K562 (cell line): ENCODE results near the gene SLC25A42. TPM values are rescaled to one million over a fixed set of nuclear protein-coding genes. Genes with fewer than 3 reads are reported as not detected.

Source experiments
- CBX3 ChIP-seq, 2 experiments: IDR thresholded peaks; 1 replicate in 1 of 2; 2 replicates in 1 of 2; pipeline ENCODE4 v1.6.1; 2012; ENCODE audit warnings: inconsistent platforms in 2 of 2, low read length in 2 of 2, borderline replicate concordance in 1 of 2, control low read depth in 1 of 2
- CC2D1A ChIP-seq: fragments of 450-650 bp; IDR thresholded peaks from 2 replicates; pipeline ENCODE4 v1.6.1; 2017; ENCODE audit warnings: mild to moderate bottlenecking
- FOXA3 ChIP-seq, 2 experiments: fragments of 450-650 bp in 1 of 2; sonication (generic) in 1 of 2; formaldehyde crosslinking; IDR thresholded peaks in 1 of 2; conservative IDR thresholded peaks in 1 of 2; 2 replicates each; pipeline versions ENCODE4 v1.4.0 to v1.8.0; 2020 to 2022; ENCODE audit warnings: mild to moderate bottlenecking in 2 of 2, missing genetic modification reagents in 1 of 2
- GABPB1 ChIP-seq: sonication (generic); formaldehyde crosslinking; IDR thresholded peaks from 2 replicates; pipeline ENCODE4 v1.8.0; 2022; ENCODE audit warnings: mild to moderate bottlenecking, missing genetic modification reagents
- KAT2B ChIP-seq: IDR thresholded peaks from one replicate; pipeline ENCODE4 v1.6.1; 2012; ENCODE audit warnings: low read depth, mild to moderate bottlenecking, control low read depth, inconsistent platforms, low read length, moderate library complexity
- L3MBTL2 ChIP-seq: fragments of 450-650 bp; IDR thresholded peaks from 2 replicates; pipeline ENCODE4 v1.6.1; 2016; ENCODE audit warnings: mild to moderate bottlenecking, moderate library complexity
- LCOR ChIP-seq: sonication (generic); formaldehyde crosslinking; IDR thresholded peaks from 2 replicates; pipeline ENCODE4 v1.8.0; 2022; ENCODE audit warnings: mild to moderate bottlenecking, missing genetic modification reagents
- MAFF ChIP-seq: IDR thresholded peaks from 2 replicates; pipeline ENCODE4 v1.6.1; 2012; ENCODE audit warnings: low read length, improper control_type of control experiment
- MTA2 ChIP-seq: fragments of 450-650 bp; IDR thresholded peaks from 2 replicates; pipeline ENCODE4 v1.6.1; 2016; ENCODE audit warnings: low read depth
- MYBL2 ChIP-seq, 2 experiments: fragments of 450-650 bp in 1 of 2; sonication (generic) in 1 of 2; formaldehyde crosslinking in 1 of 2; IDR thresholded peaks; 2 replicates each; pipeline versions ENCODE4 v1.6.1 to v1.8.1; 2017 to 2022; ENCODE audit warnings: borderline replicate concordance in 1 of 2, inconsistent platforms in 1 of 2, low read depth in 1 of 2, mild to moderate bottlenecking in 1 of 2, missing genetic modification reagents in 1 of 2, moderate library complexity in 1 of 2
- RAD51 ChIP-seq: fragments of 450-650 bp; IDR thresholded peaks from 2 replicates; pipeline ENCODE4 v1.7.1; 2016; ENCODE audit warnings: low read depth, mild to moderate bottlenecking, borderline replicate concordance
- RBM14 ChIP-seq: fragments of 200-400 bp; formaldehyde crosslinking; IDR thresholded peaks from 2 replicates; pipeline ENCODE4 v1.6.1; 2018; ENCODE audit warnings: low read depth, mild to moderate bottlenecking, low read length, moderate library complexity, borderline replicate concordance; ENCODE audit not compliant: insufficient read depth
- SREBF2 ChIP-seq: sonication (generic); formaldehyde crosslinking; IDR thresholded peaks from 2 replicates; pipeline ENCODE4 v1.4.0; 2020; ENCODE audit warnings: mild to moderate bottlenecking, missing genetic modification reagents
- STAT5B ChIP-seq: fragments of 250-450 bp; sonication (Bioruptor Pico); IDR thresholded peaks from 2 replicates; pipeline ENCODE4 v1.8.0; 2021; ENCODE audit warnings: mild to moderate bottlenecking, inconsistent platforms
- YBX1 ChIP-seq: fragments of 450-650 bp; IDR thresholded peaks from 2 replicates; pipeline ENCODE4 v1.7.1; 2016; ENCODE audit warnings: mild to moderate bottlenecking
- ZBTB1 ChIP-seq: sonication (generic); formaldehyde crosslinking; IDR thresholded peaks from 2 replicates; pipeline ENCODE4 v1.8.1; 2023; ENCODE audit warnings: missing genetic modification reagents, low read depth, mild to moderate bottlenecking, borderline replicate concordance
- ZNF121 ChIP-seq: sonication (generic); formaldehyde crosslinking; conservative IDR thresholded peaks from 2 replicates; pipeline ENCODE4 v1.8.0; 2022; ENCODE audit warnings: missing genetic modification reagents
- ZNF143 ChIP-seq: sonication (generic); formaldehyde crosslinking; IDR thresholded peaks from 2 replicates; pipeline ENCODE4 v1.9.0; 2022; ENCODE audit warnings: mild to moderate bottlenecking, missing genetic modification reagents
- ZNF311 ChIP-seq: fragments of 250-450 bp; sonication (Bioruptor Pico); IDR thresholded peaks from 2 replicates; pipeline ENCODE4 v1.4.0; 2020; ENCODE audit warnings: mild to moderate bottlenecking, moderate library complexity
- ZNF655 ChIP-seq: fragments of 250-450 bp; sonication (Bioruptor Pico); IDR thresholded peaks from 2 replicates; pipeline ENCODE4 v1.5.0; 2021
- ZNF740 ChIP-seq, 3 experiments: fragments of 200-800 bp in 1 of 3; sonication (Bioruptor generic) in 1 of 3; sonication (generic) in 1 of 3; formaldehyde crosslinking in 1 of 3; IDR thresholded peaks; 2 replicates each; pipeline versions ENCODE4 v1.6.1 to v1.8.0; 2016 to 2022; ENCODE audit warnings: mild to moderate bottlenecking in 2 of 3, missing compliant biosample characterization in 2 of 3, missing genetic modification characterization in 2 of 3, missing genetic modification reagents in 1 of 3
- polyA plus RNA-seq, 8 experiments: library from polyadenylated mRNA; depleted of rRNA in 4 of 8; stranded (reverse) in 5 of 8; unstranded in 3 of 8; fragments of >200 nt; fragmentation: Nextera tagmentation in 2 of 8; fragmentation: Illumina TruSeq in 1 of 8; extraction: Ambion mirVana in 2 of 8; extraction: Trizol in 1 of 8; gene quantifications; 2 replicates each; pipeline versions ENCODE4 v1.2.1 to v1.2.3, GENCODE V29; 2011 to 2014; ENCODE audit warnings: inconsistent platforms in 1 of 8, missing spikeins in 1 of 8
- total RNA-seq, 7 experiments: library from RNA; depleted of rRNA in 6 of 7; stranded (reverse); fragments of >200 nt in 6 of 7; fragmentation: Illumina TruSeq in 2 of 7; extraction: Trizol in 2 of 7; gene quantifications; 2 replicates each; pipeline versions ENCODE4 v1.2.1 to v1.2.3, GENCODE V29; 2011 to 2021; ENCODE audit warnings: low replicate concordance in 1 of 7
- TF ChIP-seq, protein P1 (sequence below): fragments of 450-650 bp; IDR thresholded peaks from 2 replicates; pipeline ENCODE4 v1.6.1; 2016; ENCODE audit warnings: antibody characterized with exemption
- TF ChIP-seq, protein P2 (sequence below): fragments of 250-450 bp; sonication (Bioruptor Pico); IDR thresholded peaks from 2 replicates; pipeline ENCODE4 v1.5.0; 2020; ENCODE audit warnings: mild to moderate bottlenecking, borderline replicate concordance

SLC25A42 gene
- total and polyA plus RNA-seq, 9 of the 15 experiments (the other 6 are each of a cell fraction or from before 2014, with no cell fraction given), result 0.59 to 32.2 (median 14.1) TPM

DNA sequence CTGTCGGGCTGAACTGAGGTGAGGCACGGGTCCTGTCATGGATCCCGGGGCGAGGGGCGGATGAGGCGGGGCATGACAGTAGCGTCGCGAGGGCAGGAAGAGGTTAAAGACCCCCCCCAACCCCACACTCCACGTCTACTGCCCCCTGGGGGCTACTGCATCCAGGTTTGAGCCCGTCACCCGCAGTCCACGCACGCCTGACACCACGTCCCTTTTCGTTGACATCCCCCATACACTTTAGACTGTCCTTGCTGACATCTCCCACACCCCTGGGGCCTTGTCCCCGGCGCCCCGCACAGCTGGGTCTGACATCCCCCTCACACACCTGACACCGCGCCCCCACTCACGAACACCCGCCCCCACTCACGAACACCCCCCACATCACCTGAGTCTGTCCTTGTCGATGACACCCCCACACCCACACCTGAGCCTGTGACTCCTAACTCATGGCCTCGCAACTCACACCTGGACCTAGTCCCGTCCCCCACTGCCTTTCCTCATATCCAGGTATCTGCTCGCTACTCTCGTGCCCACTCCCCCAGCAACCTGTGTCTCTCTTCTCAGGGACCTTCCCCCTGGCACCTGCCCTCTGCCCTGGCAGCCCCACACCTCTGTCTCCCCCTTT, 416 bp downstream of the SLC25A42 start (continued):
- TF ChIP-seq ZNF121 (CRISPR knock-in tag) (no peak), MTA2 (no peak), KAT2B (no peak), ZNF311 (no peak), RBM14 (no peak), LCOR (CRISPR knock-in tag) (no peak), ZNF740 (CRISPR knock-in tag; IDR thresholded peaks at IDR 0.05) (peak; percentile 100), ZNF740 (tag; IDR thresholded peaks at IDR 0.05) (peak in 1 of 2 experiments; percentile 100; a peak in 2 of 4 replicates), MAFF (no peak), ZBTB1 (CRISPR knock-in tag) (no peak), CBX3 (IDR thresholded peaks at IDR 0.05; ENCODE audit: borderline replicate concordance in 1 of 2, low read length in 2 of 2) (no peak), RAD51 (no peak), CC2D1A (no peak), GABPB1 (no peak), SREBF2 (no peak), STAT5B (no peak), MYBL2 (IDR thresholded peaks at IDR 0.05; ENCODE audit: low read depth) (no peak), MYBL2 (CRISPR knock-in tag; IDR thresholded peaks at IDR 0.05; ENCODE audit: borderline replicate concordance) (no peak), ZNF143 (CRISPR knock-in tag) (no peak), L3MBTL2 (no peak), FOXA3 (CRISPR knock-in tag; conservative IDR thresholded peaks at IDR 0.05 in 1 of 2, IDR thresholded peaks at IDR 0.05 in 1 of 2) (no peak), ZNF655 (CRISPR knock-in tag) (no peak), YBX1 (no peak)
- TF ChIP-seq, protein P1, sequence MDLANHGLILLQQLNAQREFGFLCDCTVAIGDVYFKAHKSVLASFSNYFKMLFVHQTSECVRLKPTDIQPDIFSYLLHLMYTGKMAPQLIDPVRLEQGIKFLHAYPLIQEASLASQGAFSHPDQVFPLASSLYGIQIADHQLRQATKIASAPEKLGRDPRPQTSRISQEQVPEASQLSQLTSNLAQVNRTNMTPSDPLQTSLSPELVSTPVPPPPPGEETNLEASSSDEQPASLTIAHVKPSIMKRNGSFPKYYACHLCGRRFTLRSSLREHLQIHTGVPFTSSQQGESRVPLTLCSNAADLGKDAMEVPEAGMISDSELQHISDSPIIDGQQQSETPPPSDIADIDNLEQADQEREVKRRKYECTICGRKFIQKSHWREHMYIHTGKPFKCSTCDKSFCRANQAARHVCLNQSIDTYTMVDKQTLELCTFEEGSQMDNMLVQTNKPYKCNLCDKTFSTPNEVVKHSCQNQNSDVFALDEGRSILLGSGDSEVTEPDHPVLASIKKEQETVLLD, result no peak; the same call in none of the 2 replicates
- TF ChIP-seq, protein P2, sequence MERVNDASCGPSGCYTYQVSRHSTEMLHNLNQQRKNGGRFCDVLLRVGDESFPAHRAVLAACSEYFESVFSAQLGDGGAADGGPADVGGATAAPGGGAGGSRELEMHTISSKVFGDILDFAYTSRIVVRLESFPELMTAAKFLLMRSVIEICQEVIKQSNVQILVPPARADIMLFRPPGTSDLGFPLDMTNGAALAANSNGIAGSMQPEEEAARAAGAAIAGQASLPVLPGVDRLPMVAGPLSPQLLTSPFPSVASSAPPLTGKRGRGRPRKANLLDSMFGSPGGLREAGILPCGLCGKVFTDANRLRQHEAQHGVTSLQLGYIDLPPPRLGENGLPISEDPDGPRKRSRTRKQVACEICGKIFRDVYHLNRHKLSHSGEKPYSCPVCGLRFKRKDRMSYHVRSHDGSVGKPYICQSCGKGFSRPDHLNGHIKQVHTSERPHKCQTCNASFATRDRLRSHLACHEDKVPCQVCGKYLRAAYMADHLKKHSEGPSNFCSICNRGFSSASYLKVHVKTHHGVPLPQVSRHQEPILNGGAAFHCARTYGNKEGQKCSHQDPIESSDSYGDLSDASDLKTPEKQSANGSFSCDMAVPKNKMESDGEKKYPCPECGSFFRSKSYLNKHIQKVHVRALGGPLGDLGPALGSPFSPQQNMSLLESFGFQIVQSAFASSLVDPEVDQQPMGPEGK (CRISPR knock-in tag), result no peak
